Ovary (tissue), 9 donors: ENCODE data around the gene LTBP2. TPM values are rescaled to one million over a fixed set of nuclear protein-coding genes. Genes with fewer than 3 reads are reported as not detected.

Experiments used
- DNase-seq, 5 donors: peaks; one replicate each; pipeline ENCODE4 v3.0.0-alpha.2; 2019 to 2020
- H3K27ac ChIP-seq, 2 donors: fragments of 200-600 bp; one replicate each; pipeline versions ENCODE4 v1.5.1 to v1.8.0; 2019 to 2022
- H3K27me3 ChIP-seq: fragments of 200-600 bp; one replicate; pipeline ENCODE4 v1.8.0; 2022
- H3K36me3 ChIP-seq: fragments of 200-600 bp; sonication (generic); one replicate; pipeline ENCODE4 v1.5.1; 2019
- H3K4me1 ChIP-seq: one replicate; pipeline ENCODE4 v1.8.1; 2013; ENCODE audit warnings: mild to moderate bottlenecking, moderate library complexity; ENCODE audit not compliant: insufficient read depth
- H3K4me3 ChIP-seq: fragments of 200-600 bp; sonication (generic); one replicate; pipeline ENCODE4 v1.5.1; 2017
- H3K9me3 ChIP-seq, 2 donors: fragments of 200-600 bp in 1 of 2; sonication (generic) in 1 of 2; one replicate each; pipeline versions ENCODE4 v1.5.1 to v1.8.1; 2013 to 2019; ENCODE audit warnings: mild to moderate bottlenecking in 1 of 2, moderate library complexity in 1 of 2
- CTCF ChIP-seq, 3 donors: fragments of 450-650 bp in 2 of 3; fragments of 200-600 bp in 1 of 3; IDR thresholded peaks; one replicate each; pipeline versions ENCODE4 v1.5.1 to v1.8.0; 2016 to 2022; ENCODE audit warnings: antibody characterized with exemption in 3 of 3, mild to moderate bottlenecking in 1 of 3
- EP300 ChIP-seq: sonication (generic); formaldehyde crosslinking; IDR thresholded peaks from one replicate; pipeline ENCODE4 v1.6.1; 2017; ENCODE audit warnings: antibody characterized with exemption
- POLR2A ChIP-seq: fragments of 450-650 bp; IDR thresholded peaks from one replicate; pipeline ENCODE4 v1.6.1; 2017; ENCODE audit warnings: antibody characterized with exemption, mild to moderate bottlenecking, moderate library complexity
- whole genome bisulfite sequencing, 3 donors: extraction: QIAGEN DNeasy Blood & Tissue Kit in 1 of 3; methylation state at CpG; one replicate each; pipeline versions ENCODE4 v1.1.5 to v1.1.7; 2013 to 2017; 5-methylcytosine and 5-hydroxymethylcytosine counted together
- intact Hi-C, 4 donors: fragments of 100-400 bp; cut with DNase I; formaldehyde crosslinking; loops; one replicate each; pipeline versions ENCODE4 v1.11.0 to v1.15.1; 2022 to 2023
- polyA plus RNA-seq, 2 donors: library from polyadenylated mRNA; stranded (reverse); fragments of 200-250 nt in 1 of 2; fragments of 350-450 nt in 1 of 2; fragmentation: Illumina TruSeq in 1 of 2; extraction: RNeasy Lipid Tissue Mini Kit (QIAGEN cat#74804) in 1 of 2; gene quantifications; one replicate each; pipeline ENCODE4 v1.2.3, GENCODE V29; 2013 to 2014
- total RNA-seq, 7 donors: library from RNA; depleted of rRNA in 2 of 7; stranded (reverse); fragments of >200 nt in 2 of 7; fragmentation: NEBNext Ultra II Directional in 3 of 7; extraction: Animal tissue kit (Norgen Biotek cat#: 25700) in 3 of 7; gene quantifications; one replicate each; pipeline versions ENCODE4 v1.1.0 to v1.2.4, GENCODE V29; 2016 to 2023
- donor health status: DM: no; HTN: no; CAD: no; lungs with moderate emphysema.
- donor health status: DM: no; HTN: no; CAD: no.
- donor health status: Bipolar disorder and iron deficiency.
- donor health status: DM: yes; HTN: yes; CAD: no.
- donor health status: DM: no; HTN: no; CAD: no.
- donor health status: DM: yes; HTN: yes; CAD: no.

LTBP2 gene
- total and polyA plus RNA-seq, 9 donors, result 31.4 to 85.0 (median 60.0) TPM

- Histone ChIP-seq H3K36me3 (no peaks in the 10 kb centered on the region), H3K27me3 (no peaks in the 10 kb centered on the region), H3K27ac (peak overlapping the region; percentile 14 to 63), H3K4me1 (peaks cover 16% of the 10 kb centered on the region), H3K9me3 (no peaks in the 10 kb centered on the region), H3K4me3 (no peak overlapping the region)
- WGBS, 3 donors, result 14 to 25% (median 16%) methylated on average over 5 to 6 of the region's 6 CpGs
- TF ChIP-seq CTCF (IDR thresholded peaks at IDR 0.05) (no peak), EP300 (no peak), POLR2A (no peak)
- peak; percentile 79 to 92 (median 89) for DNase-seq
- intact Hi-C loops, result loop anchor here in 2 of 4 donors (10.0 kb wide), 2 partner anchors 85 to 185 kb away; no protein-coding TSS in a partner anchor
These were observed 7.7 kb upstream of the LTBP2 start for GRCh38 chr14:74619672-74620131.

GRCh38 chr14:74618078-74618952, 6.3 kb upstream of the LTBP2 start:
- Histone ChIP-seq H3K27me3 (no peaks in the 10 kb centered on the region), H3K36me3 (no peaks in the 10 kb centered on the region), H3K4me1 (peaks cover 16% of the 10 kb centered on the region), H3K4me3 (no peak overlapping the region), H3K9me3 (no peaks in the 10 kb centered on the region), H3K27ac (no peak overlapping the region)
- DNase-seq, result no peak
- intact Hi-C loops, result loop anchor here in 2 of 4 donors (10.0 kb wide), 2 partner anchors 86 to 186 kb away; no protein-coding TSS in a partner anchor
- TF ChIP-seq EP300 (no peak), CTCF (IDR thresholded peaks at IDR 0.05) (no peak), POLR2A (no peak)
- WGBS, 3 donors, result 57 to 71% (median 60%) methylated on average over 10 of the region's 10 CpGs

GRCh38 chr14:74616996-74617700, 5.1 kb upstream of the LTBP2 start:
- intact Hi-C loops, result loop anchor here in 2 of 4 donors (10.0 kb wide), 2 partner anchors 88 to 188 kb away; no protein-coding TSS in a partner anchor
- H3K4me1 ChIP-seq, result peaks cover 16% of the 10 kb centered on the region
- no peak for TF ChIP-seq EP300
- no peak for TF ChIP-seq CTCF (IDR thresholded peaks at IDR 0.05)
- TF ChIP-seq POLR2A, result no peak
- H3K27me3 ChIP-seq, result no peaks in the 10 kb centered on the region
- H3K27ac ChIP-seq, result no peak overlapping the region
- H3K36me3 ChIP-seq, result no peaks in the 10 kb centered on the region
- DNase-seq, result no peak
- 74 to 86% (median 82%) methylated on average over 13 of the region's 13 CpGs for WGBS, 3 donors
- no peaks in the 10 kb centered on the region for H3K9me3 ChIP-seq
- no peak overlapping the region for H3K4me3 ChIP-seq

GRCh38 chr14:74616507-74616906, 4.5 kb upstream of the LTBP2 start:
- H3K9me3 ChIP-seq, result no peaks in the 10 kb centered on the region
- DNase-seq, result no peak
- TF ChIP-seq EP300 (no peak), POLR2A (no peak), CTCF (IDR thresholded peaks at IDR 0.05) (no peak)
- no peaks in the 10 kb centered on the region for H3K36me3 ChIP-seq
- intact Hi-C loops, result loop anchor here in 2 of 4 donors (10.0 kb wide), 2 partner anchors 88 to 188 kb away; no protein-coding TSS in a partner anchor
- H3K4me3 ChIP-seq, result no peak overlapping the region
- H3K27ac ChIP-seq, result no peak overlapping the region
- H3K4me1 ChIP-seq, result peaks cover 16% of the 10 kb centered on the region
- H3K27me3 ChIP-seq, result no peaks in the 10 kb centered on the region
- 42 to 66% (median 59%) methylated on average over 4 of the region's 4 CpGs for WGBS, 3 donors
